HepG2 (cell line): ENCODE data around the gene PSEN1.

ENCODE experiments used
- HMG20B ChIP-seq: conservative IDR thresholded peaks from 2 replicates; pipeline ENCODE4 v1.6.1; 2016; ENCODE audit warnings: missing genetic modification reagents, missing compliant biosample characterization
- MXI1 ChIP-seq: IDR thresholded peaks from 3 replicates; pipeline ENCODE4 v1.6.1; 2012; ENCODE audit warnings: low read depth, low read length, inconsistent platforms, borderline replicate concordance
- POLR2AphosphoS2 ChIP-seq: IDR thresholded peaks from 2 replicates; pipeline ENCODE4 v1.6.1; 2011; ENCODE audit warnings: low read depth, low read length, improper control_type of control experiment
- POLR2AphosphoS5 ChIP-seq: IDR thresholded peaks from 2 replicates; pipeline ENCODE4 v1.6.1; 2012; ENCODE audit warnings: low read depth, low read length
- ZFP36L1 ChIP-seq: sonication (generic); formaldehyde crosslinking; IDR thresholded peaks from 2 replicates; pipeline ENCODE4 v1.8.0; 2022; ENCODE audit warnings: mild to moderate bottlenecking, missing genetic modification reagents, moderate library complexity

DNA sequence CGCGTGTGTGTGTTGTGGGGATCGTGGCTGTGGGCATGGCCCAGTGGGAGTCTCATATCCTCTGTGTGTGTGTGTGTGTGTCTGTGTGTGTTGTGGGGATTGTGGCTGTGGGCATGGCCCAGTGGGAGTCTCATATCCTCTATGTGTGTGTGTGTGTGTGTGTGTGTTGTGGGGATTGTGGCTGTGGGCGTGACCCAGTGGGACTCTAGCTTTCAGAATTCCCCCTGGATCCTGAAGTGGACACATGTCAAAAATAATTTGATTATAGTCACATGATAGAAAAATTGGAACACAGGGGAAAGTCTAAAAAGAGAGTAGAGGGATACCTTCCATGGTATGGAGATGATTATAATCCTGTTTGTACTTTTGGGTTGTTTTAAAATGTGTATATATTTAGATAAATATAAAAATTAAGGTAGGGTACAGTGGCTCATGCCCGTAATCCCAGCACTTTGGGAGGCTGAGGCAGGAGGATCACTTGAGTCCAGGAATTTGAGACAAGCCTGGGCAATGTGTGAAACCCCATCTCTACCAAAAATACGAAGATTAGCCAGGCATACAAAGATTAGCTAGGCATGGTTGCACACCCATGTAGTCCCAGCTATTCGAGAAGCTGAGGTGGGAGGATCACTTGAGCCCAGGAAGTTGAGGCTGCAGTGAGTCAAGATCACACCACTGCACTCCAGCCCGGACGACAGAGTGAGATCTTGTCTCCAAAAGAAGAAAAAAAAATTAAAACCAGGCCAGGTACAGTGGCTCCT, 112.0 kb downstream of the PSEN1 start:
- TF ChIP-seq MXI1 (no peak), POLR2AphosphoS5 (no peak), ZFP36L1 (CRISPR knock-in tag) (no peak), POLR2AphosphoS2 (no peak), HMG20B (CRISPR knock-in tag) (no peak)
